OCI-LY1 (cell line): Measurements from ENCODE around the gene TFF3.

Experiments used
- H2AFZ ChIP-seq: fragments of 200-600 bp; sonication (generic), shearing (Covaris generic); 2 replicates; pipeline ENCODE4 v1.6.0; 2014; ENCODE audit warnings: antibody characterized with exemption, mild to moderate bottlenecking, low read length
- H3F3A ChIP-seq: fragments of 200-600 bp; sonication (generic), shearing (Covaris generic); 2 replicates; pipeline ENCODE4 v1.6.0; 2014; ENCODE audit warnings: mild to moderate bottlenecking, antibody characterized with exemption, low read length, moderate library complexity; ENCODE audit not compliant: insufficient read depth
- H3K27ac ChIP-seq: fragments of 200-600 bp; sonication (generic); 2 replicates; pipeline ENCODE4 v1.5.1; 2014; ENCODE audit warnings: low read length, mixed run types, mild to moderate bottlenecking, low read depth; ENCODE audit not compliant: poor library complexity, severe bottlenecking
- H3K27me3 ChIP-seq: fragments of 200-600 bp; sonication (generic); 2 replicates; pipeline ENCODE4 v1.6.0; 2014; ENCODE audit warnings: antibody characterized with exemption, mild to moderate bottlenecking, low read length, moderate library complexity; ENCODE audit not compliant: insufficient read depth
- H3K36me3 ChIP-seq: fragments of 200-600 bp; sonication (generic); 2 replicates; pipeline ENCODE4 v1.6.1; 2014; ENCODE audit warnings: mild to moderate bottlenecking, antibody characterized with exemption, low read length, moderate library complexity, mixed read lengths; ENCODE audit not compliant: insufficient read depth
- H3K4me1 ChIP-seq: fragments of 200-600 bp; sonication (generic); 2 replicates; pipeline ENCODE4 v1.5.1; 2014; ENCODE audit warnings: mild to moderate bottlenecking, low read length, moderate library complexity; ENCODE audit not compliant: insufficient read depth, severe bottlenecking
- H3K4me2 ChIP-seq: fragments of 200-600 bp; sonication (generic), shearing (Covaris generic); 2 replicates; pipeline ENCODE4 v1.6.1; 2014; ENCODE audit warnings: low read length
- H3K4me3 ChIP-seq: fragments of 200-600 bp; sonication (generic); 2 replicates; pipeline ENCODE4 v1.5.1; 2014; ENCODE audit warnings: low read length, low read depth, mild to moderate bottlenecking, mixed read lengths; ENCODE audit not compliant: poor library complexity, severe bottlenecking
- H3K79me2 ChIP-seq: fragments of 200-600 bp; shearing (Covaris generic); 2 replicates; pipeline ENCODE4 v1.6.1; 2016; ENCODE audit warnings: mixed run types, low read length, mixed read lengths; ENCODE audit not compliant: insufficient read depth
- H3K9ac ChIP-seq: fragments of 200-600 bp; sonication (generic), shearing (Covaris generic); 2 replicates; pipeline ENCODE4 v1.6.1; 2014; ENCODE audit warnings: mild to moderate bottlenecking, low read length, mixed read lengths
- H3K9me2 ChIP-seq: fragments of 200-600 bp; sonication (generic), shearing (Covaris generic); 2 replicates; pipeline ENCODE4 v1.6.1; 2014; ENCODE audit warnings: low read depth, mild to moderate bottlenecking, low read length, mixed read lengths
- H3K9me3 ChIP-seq: fragments of 200-600 bp; shearing (Covaris generic); 2 replicates; pipeline ENCODE4 v1.6.1; 2014; ENCODE audit warnings: low read length, mixed read lengths
- H4K20me1 ChIP-seq: fragments of 200-600 bp; sonication (generic), shearing (Covaris generic); 2 replicates; pipeline ENCODE4 v1.6.0; 2016; ENCODE audit warnings: mild to moderate bottlenecking, low read length; ENCODE audit not compliant: insufficient read depth
- EZH2 ChIP-seq: fragments of 200-600 bp; sonication (generic), shearing (Covaris generic); IDR thresholded peaks from 2 replicates; pipeline ENCODE4 v1.8.0; 2017; ENCODE audit warnings: borderline replicate concordance, mixed run types, mild to moderate bottlenecking, antibody characterized with exemption, low read length, moderate library complexity, mixed read lengths
- TF ChIP-seq, protein P1 (sequence below): fragments of 200-600 bp; sonication (generic), shearing (Covaris generic); IDR thresholded peaks from 2 replicates; pipeline ENCODE4 v1.5.1; 2017; ENCODE audit warnings: mild to moderate bottlenecking, antibody characterized with exemption, low read length, moderate library complexity, mixed read lengths

Gene TFF3

DNA sequence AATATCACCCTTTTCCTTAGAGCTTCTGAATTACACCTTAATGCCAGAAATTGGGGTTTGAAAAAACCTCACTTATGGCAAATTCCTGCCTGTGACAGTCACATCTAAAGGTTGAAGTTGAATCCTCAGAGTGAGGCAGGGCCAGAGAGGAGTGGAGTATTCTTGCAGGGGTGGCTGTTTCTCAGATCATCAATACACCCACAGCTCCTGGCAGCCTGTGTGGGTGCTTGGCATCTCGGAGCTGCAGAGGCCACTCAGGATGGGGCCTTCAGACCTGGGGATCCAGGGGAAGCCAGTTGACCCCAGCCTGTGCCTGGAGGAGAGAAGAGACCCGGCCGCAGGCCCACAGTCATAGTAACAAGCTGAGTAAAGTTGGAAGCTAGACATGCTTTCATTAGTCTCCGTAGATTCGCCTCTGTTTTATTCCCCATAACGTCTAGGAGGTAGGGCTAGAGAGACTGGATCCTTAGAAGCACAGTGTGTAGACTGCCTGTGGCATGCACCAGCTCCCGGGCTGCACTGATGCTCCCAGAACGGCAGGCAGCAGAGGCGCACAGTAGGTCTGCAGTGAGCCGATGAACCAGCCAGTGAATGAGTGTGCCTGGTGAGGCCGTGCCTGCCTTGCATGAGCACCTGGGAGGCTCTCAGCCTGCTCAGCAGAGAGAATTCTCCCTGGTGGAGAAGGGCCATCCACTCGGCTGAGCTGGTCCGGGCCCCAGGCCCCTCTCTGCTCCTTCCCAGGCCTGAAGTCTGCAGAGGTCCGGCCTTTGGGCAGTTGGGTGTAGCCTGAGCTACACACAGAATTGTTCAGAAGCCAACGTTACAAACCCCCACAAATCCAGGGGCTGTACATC, 42.9 kb downstream of the TFF3 start:
- TF ChIP-seq, protein P1, sequence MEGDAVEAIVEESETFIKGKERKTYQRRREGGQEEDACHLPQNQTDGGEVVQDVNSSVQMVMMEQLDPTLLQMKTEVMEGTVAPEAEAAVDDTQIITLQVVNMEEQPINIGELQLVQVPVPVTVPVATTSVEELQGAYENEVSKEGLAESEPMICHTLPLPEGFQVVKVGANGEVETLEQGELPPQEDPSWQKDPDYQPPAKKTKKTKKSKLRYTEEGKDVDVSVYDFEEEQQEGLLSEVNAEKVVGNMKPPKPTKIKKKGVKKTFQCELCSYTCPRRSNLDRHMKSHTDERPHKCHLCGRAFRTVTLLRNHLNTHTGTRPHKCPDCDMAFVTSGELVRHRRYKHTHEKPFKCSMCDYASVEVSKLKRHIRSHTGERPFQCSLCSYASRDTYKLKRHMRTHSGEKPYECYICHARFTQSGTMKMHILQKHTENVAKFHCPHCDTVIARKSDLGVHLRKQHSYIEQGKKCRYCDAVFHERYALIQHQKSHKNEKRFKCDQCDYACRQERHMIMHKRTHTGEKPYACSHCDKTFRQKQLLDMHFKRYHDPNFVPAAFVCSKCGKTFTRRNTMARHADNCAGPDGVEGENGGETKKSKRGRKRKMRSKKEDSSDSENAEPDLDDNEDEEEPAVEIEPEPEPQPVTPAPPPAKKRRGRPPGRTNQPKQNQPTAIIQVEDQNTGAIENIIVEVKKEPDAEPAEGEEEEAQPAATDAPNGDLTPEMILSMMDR: no peak
- H3K9me3 ChIP-seq: no peaks in the 10 kb centered on the region
- H3K36me3 ChIP-seq: no peaks in the 10 kb centered on the region
- H3K79me2 ChIP-seq: no peaks in the 10 kb centered on the region
- H3K9me2 ChIP-seq: no peaks in the 10 kb centered on the region
- no peaks in the 10 kb centered on the region for H3K4me1 ChIP-seq
- peaks cover 6% of the 10 kb centered on the region; the same call in 1 of the 2 replicates for H3K27me3 ChIP-seq
- no peak overlapping the region for H3K4me2 ChIP-seq
- H3F3A ChIP-seq: no peaks in the 10 kb centered on the region
- no peak overlapping the region for H3K4me3 ChIP-seq
- no peak overlapping the region for H3K27ac ChIP-seq
- no peak overlapping the region for H3K9ac ChIP-seq
- no peaks in the 10 kb centered on the region for H4K20me1 ChIP-seq
- H2AFZ ChIP-seq: no peak overlapping the region

DNA sequence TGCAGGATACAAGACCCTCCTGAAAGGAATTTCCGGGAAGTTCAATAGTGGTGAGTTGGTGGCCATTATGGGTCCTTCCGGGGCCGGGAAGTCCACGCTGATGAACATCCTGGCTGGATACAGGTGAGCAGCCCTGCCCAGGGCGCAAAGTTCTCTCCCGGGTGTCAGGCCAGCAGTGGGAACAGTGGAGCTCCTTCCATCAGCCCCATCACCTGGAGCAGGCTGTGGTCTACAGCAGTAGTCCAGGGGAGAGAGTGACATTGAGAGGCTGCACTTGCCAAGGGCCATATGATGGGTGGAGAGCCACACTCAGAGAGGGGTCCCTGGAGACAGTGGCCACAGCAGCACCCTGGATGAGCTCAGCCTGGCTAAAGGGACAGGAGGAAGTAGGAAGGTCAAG, 44.1 kb downstream of the TFF3 start:
- no peak overlapping the region for H3K4me3 ChIP-seq
- H3K9me3 ChIP-seq: no peaks in the 10 kb centered on the region
- H3K4me2 ChIP-seq: no peak overlapping the region
- H3K36me3 ChIP-seq: no peaks in the 10 kb centered on the region
- no peaks in the 10 kb centered on the region for H3K9me2 ChIP-seq
- H3K27me3 ChIP-seq: no peaks in the 10 kb centered on the region
- H3K9ac ChIP-seq: no peak overlapping the region
- TF ChIP-seq, protein P1: no peak
- TF ChIP-seq EZH2: no peak
- H2AFZ ChIP-seq: no peak overlapping the region
- no peaks in the 10 kb centered on the region for H3F3A ChIP-seq
- H3K79me2 ChIP-seq: no peaks in the 10 kb centered on the region
- no peaks in the 10 kb centered on the region for H4K20me1 ChIP-seq
- no peak overlapping the region for H3K27ac ChIP-seq
- H3K4me1 ChIP-seq: no peaks in the 10 kb centered on the region

GRCh38 chr21:42269386-42269785, 45.8 kb downstream of the TFF3 start:
- no peak overlapping the region for H3K9ac ChIP-seq
- H3K9me3 ChIP-seq: no peaks in the 10 kb centered on the region
- no peak overlapping the region for H3K27ac ChIP-seq
- H3K4me1 ChIP-seq: no peaks in the 10 kb centered on the region
- H3K4me2 ChIP-seq: no peak overlapping the region
- no peaks in the 10 kb centered on the region for H3K9me2 ChIP-seq
- H3K4me3 ChIP-seq: no peak overlapping the region
- no peaks in the 10 kb centered on the region for H3K79me2 ChIP-seq
- no peaks in the 10 kb centered on the region for H3K27me3 ChIP-seq
- no peak for TF ChIP-seq EZH2
- TF ChIP-seq, protein P1: no peak
- H2AFZ ChIP-seq: no peak overlapping the region
- no peaks in the 10 kb centered on the region for H4K20me1 ChIP-seq
- no peaks in the 10 kb centered on the region for H3K36me3 ChIP-seq
- no peaks in the 10 kb centered on the region for H3F3A ChIP-seq
